Osteoblast (primary cell): ENCODE results near the gene PEF1. TPM values are rescaled to one million over a fixed set of nuclear protein-coding genes. Genes with fewer than 3 reads are reported as not detected.

Source experiments
- DNase-seq: peaks from one replicate; pipeline ENCODE4 v3.0.0; 2011; ENCODE audit warnings: low spot score, mixed read lengths; ENCODE audit not compliant: insufficient read length; ENCODE audit errors: missing footprints
- H2AFZ ChIP-seq: 2 replicates; pipeline ENCODE4 v1.6.0; 2011; ENCODE audit warnings: mild to moderate bottlenecking, low read length
- H3K27ac ChIP-seq: 2 replicates; pipeline ENCODE4 v1.5.1; 2011; ENCODE audit warnings: mild to moderate bottlenecking, low read depth, low read length, moderate library complexity
- H3K27me3 ChIP-seq: 2 replicates; pipeline ENCODE4 v1.6.0; 2012; ENCODE audit warnings: mild to moderate bottlenecking, control low read depth, inconsistent platforms, low read length, moderate library complexity; ENCODE audit not compliant: insufficient read depth
- H3K36me3 ChIP-seq: 2 replicates; pipeline ENCODE4 v1.5.1; 2011; ENCODE audit warnings: mild to moderate bottlenecking, low read length, control low read depth, moderate library complexity; ENCODE audit not compliant: insufficient read depth
- H3K4me1 ChIP-seq: 2 replicates; pipeline ENCODE4 v1.5.1; 2011; ENCODE audit warnings: mild to moderate bottlenecking, low read length, control low read depth, moderate library complexity; ENCODE audit not compliant: insufficient read depth
- H3K4me2 ChIP-seq: 2 replicates; pipeline ENCODE4 v1.6.0; 2011; ENCODE audit warnings: mild to moderate bottlenecking, low read length; ENCODE audit not compliant: insufficient read depth
- H3K4me3 ChIP-seq: fragments of 200-600 bp; sonication (generic); 3 replicates; pipeline ENCODE4 v1.5.1; 2012; ENCODE audit warnings: mild to moderate bottlenecking, low read length, inconsistent platforms; ENCODE audit not compliant: insufficient read depth
- H3K79me2 ChIP-seq: 2 replicates; pipeline ENCODE4 v1.6.0; 2012; ENCODE audit warnings: mild to moderate bottlenecking, low read length, control low read depth, inconsistent platforms; ENCODE audit not compliant: insufficient read depth
- H3K9me3 ChIP-seq: 2 replicates; pipeline ENCODE4 v1.5.1; 2011; ENCODE audit warnings: low read depth, low read length, control low read depth
- H4K20me1 ChIP-seq: 2 replicates; pipeline ENCODE4 v1.6.0; 2012; ENCODE audit warnings: mild to moderate bottlenecking, low read length, control low read depth; ENCODE audit not compliant: insufficient read depth
- total RNA-seq: library from RNA; depleted of rRNA; stranded (reverse); fragments of >200 nt; gene quantifications from 2 replicates; pipeline ENCODE4 v1.2.3, GENCODE V29; 2012
- TF ChIP-seq, protein P1 (sequence below): IDR thresholded peaks from 2 replicates; pipeline ENCODE4 v1.5.1; 2011; ENCODE audit warnings: mild to moderate bottlenecking, low read depth, low read length, moderate library complexity; ENCODE audit errors: extremely low read depth

Gene PEF1
- total RNA-seq, 1 donor: 86.5 TPM

DNA sequence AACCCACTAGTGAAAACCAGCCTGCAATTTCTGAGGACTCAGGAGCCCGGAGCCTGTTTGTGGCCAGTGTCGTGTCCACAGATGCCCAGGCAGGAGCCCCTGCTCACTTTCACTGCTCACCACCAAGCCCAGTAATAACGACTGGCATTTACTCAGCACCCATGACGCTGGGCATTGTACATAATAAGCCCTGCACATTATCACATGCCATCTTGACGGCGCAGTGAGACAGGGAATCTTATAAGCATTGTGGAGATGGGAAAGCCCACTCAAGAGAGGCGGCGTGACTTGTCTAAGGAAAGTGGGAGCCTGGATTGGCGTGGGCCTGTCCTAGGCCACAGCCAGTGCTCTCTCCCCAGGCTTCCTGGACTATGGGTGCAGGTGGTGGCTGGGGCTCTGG is 28.8 kb upstream of the PEF1 start:
- H3K27ac ChIP-seq: no peak overlapping the region
- no peak overlapping the region for H3K4me3 ChIP-seq
- H3K9me3 ChIP-seq: no peaks in the 10 kb centered on the region
- no peak overlapping the region for H3K4me2 ChIP-seq
- no peak for DNase-seq
- peaks cover 87% of the 10 kb centered on the region for H3K36me3 ChIP-seq
- no peaks in the 10 kb centered on the region for H3K79me2 ChIP-seq
- peaks cover 4% of the 10 kb centered on the region for H4K20me1 ChIP-seq
- peaks cover 4% of the 10 kb centered on the region for H3K4me1 ChIP-seq
- TF ChIP-seq, protein P1, sequence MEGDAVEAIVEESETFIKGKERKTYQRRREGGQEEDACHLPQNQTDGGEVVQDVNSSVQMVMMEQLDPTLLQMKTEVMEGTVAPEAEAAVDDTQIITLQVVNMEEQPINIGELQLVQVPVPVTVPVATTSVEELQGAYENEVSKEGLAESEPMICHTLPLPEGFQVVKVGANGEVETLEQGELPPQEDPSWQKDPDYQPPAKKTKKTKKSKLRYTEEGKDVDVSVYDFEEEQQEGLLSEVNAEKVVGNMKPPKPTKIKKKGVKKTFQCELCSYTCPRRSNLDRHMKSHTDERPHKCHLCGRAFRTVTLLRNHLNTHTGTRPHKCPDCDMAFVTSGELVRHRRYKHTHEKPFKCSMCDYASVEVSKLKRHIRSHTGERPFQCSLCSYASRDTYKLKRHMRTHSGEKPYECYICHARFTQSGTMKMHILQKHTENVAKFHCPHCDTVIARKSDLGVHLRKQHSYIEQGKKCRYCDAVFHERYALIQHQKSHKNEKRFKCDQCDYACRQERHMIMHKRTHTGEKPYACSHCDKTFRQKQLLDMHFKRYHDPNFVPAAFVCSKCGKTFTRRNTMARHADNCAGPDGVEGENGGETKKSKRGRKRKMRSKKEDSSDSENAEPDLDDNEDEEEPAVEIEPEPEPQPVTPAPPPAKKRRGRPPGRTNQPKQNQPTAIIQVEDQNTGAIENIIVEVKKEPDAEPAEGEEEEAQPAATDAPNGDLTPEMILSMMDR: no peak
- H2AFZ ChIP-seq: no peak overlapping the region
- H3K27me3 ChIP-seq: no peaks in the 10 kb centered on the region

DNA sequence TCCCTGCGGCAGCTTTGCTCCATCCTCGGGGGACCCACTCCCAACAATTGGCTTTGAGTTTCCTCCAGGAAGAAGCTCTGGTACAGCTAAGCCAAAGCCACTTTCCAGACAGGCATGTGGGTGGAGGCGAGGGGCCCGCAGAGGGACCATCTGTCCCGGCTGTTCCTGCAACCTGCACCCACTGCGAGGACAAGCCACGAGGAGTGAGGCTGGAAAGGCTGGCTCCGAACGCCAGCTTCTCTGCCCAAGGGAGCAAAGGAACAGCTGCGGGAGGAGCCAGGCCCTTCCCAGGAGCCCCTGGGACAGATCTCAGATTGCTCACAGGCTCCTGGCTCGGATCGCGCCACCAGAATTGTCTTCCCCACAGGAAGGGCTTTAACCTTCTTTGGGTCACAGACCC is 28.3 kb upstream of the PEF1 start:
- Histone ChIP-seq H3K4me1 (peaks cover 4% of the 10 kb centered on the region), H3K9me3 (no peaks in the 10 kb centered on the region), H2AFZ (no peak overlapping the region)

DNA sequence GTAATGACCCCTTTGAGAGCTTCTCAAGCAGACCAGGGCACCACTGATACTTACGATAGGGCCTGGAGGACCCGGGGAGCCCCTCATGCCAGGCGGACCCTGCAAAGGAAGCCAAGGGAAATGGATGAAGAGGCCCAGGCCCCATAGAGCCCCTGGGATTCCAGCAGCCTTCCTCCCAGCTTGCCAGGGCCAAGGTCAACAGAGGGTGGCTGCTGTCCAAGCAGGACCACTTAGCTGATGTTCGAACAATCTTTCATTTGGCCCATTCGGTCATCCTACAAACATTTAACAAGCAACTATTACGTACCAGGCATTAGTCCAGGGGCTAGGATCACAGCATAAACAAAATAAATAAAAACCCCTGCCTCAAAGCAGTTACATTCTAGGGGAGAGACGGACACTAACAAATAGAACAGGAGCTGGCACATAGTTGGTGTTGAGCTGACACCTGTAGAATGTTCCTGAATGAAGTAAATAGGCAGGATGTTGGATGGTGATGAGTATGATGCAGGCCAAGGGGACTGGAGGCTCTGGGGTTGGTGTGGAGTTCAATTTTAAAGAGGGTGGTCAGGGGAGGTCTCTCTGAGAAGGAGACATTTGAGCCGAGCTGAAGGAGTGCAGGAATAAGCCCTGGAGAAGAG is 27.0 kb upstream of the PEF1 start:
- Histone ChIP-seq H4K20me1 (peaks cover 4% of the 10 kb centered on the region), H3K4me2 (no peak overlapping the region), H3K27ac (no peak overlapping the region), H3K4me3 (no peak overlapping the region), H3K36me3 (peaks cover 85% of the 10 kb centered on the region), H3K27me3 (no peaks in the 10 kb centered on the region), H3K9me3 (no peaks in the 10 kb centered on the region), H3K4me1 (peaks cover 7% of the 10 kb centered on the region), H3K79me2 (no peaks in the 10 kb centered on the region), H2AFZ (no peak overlapping the region)
- DNase-seq: peak; percentile 77
- TF ChIP-seq, protein P1: no peak

More for the DNA sequence above, 28.3 kb upstream of the PEF1 start:
- no peak overlapping the region for H3K27ac ChIP-seq
- peaks cover 4% of the 10 kb centered on the region for H4K20me1 ChIP-seq
- peak; percentile 88 for DNase-seq
- no peak overlapping the region for H3K4me2 ChIP-seq
- no peaks in the 10 kb centered on the region for H3K79me2 ChIP-seq
- H3K36me3 ChIP-seq: peaks cover 86% of the 10 kb centered on the region
- no peaks in the 10 kb centered on the region for H3K27me3 ChIP-seq
- no peak overlapping the region for H3K4me3 ChIP-seq
- TF ChIP-seq, protein P1: no peak

DNA sequence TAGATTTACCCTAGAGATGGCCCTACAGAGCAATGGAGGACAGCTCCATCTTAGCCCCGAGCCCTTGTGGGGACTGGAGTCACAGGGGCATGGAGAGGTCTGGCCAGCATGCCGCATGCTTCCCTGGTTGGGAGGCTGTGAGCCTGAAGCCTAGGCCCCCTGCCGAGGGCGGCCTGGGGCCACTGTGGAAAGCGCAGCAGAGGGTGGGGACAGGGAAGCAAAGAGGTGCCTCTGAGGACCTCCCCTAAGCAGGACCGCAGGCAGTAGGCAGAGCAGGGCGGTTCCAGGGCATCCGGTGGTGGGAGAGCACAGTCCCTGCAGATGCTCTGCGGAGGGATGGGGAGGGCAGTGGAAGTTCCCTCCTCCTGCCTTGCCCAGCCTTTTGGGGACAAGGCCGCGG is 26.5 kb upstream of the PEF1 start:
- Histone ChIP-seq H2AFZ (no peak overlapping the region), H3K4me2 (no peak overlapping the region), H3K4me3 (no peak overlapping the region), H3K4me1 (peaks cover 7% of the 10 kb centered on the region), H3K36me3 (peaks cover 86% of the 10 kb centered on the region), H3K27ac (no peak overlapping the region), H4K20me1 (peaks cover 4% of the 10 kb centered on the region), H3K9me3 (no peaks in the 10 kb centered on the region), H3K79me2 (no peaks in the 10 kb centered on the region), H3K27me3 (no peaks in the 10 kb centered on the region)
- TF ChIP-seq, protein P1: no peak
- no peak for DNase-seq
